GM21447 (cell line): Measurements from ENCODE around the gene TLR9.
"Not testable (repeated sequence)": the region's sequence is repeated elsewhere in the genome, so short reads cannot be mapped to it uniquely, and the experiment has no call there.

Source experiments
- ATAC-seq: cut with Tn5 transposase; IDR thresholded peaks from one replicate; pipeline ENCODE4 v1.9.1; 2021; ENCODE audit not compliant: unreplicated experiment

Gene TLR9, protein sequence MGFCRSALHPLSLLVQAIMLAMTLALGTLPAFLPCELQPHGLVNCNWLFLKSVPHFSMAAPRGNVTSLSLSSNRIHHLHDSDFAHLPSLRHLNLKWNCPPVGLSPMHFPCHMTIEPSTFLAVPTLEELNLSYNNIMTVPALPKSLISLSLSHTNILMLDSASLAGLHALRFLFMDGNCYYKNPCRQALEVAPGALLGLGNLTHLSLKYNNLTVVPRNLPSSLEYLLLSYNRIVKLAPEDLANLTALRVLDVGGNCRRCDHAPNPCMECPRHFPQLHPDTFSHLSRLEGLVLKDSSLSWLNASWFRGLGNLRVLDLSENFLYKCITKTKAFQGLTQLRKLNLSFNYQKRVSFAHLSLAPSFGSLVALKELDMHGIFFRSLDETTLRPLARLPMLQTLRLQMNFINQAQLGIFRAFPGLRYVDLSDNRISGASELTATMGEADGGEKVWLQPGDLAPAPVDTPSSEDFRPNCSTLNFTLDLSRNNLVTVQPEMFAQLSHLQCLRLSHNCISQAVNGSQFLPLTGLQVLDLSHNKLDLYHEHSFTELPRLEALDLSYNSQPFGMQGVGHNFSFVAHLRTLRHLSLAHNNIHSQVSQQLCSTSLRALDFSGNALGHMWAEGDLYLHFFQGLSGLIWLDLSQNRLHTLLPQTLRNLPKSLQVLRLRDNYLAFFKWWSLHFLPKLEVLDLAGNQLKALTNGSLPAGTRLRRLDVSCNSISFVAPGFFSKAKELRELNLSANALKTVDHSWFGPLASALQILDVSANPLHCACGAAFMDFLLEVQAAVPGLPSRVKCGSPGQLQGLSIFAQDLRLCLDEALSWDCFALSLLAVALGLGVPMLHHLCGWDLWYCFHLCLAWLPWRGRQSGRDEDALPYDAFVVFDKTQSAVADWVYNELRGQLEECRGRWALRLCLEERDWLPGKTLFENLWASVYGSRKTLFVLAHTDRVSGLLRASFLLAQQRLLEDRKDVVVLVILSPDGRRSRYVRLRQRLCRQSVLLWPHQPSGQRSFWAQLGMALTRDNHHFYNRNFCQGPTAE

DNA sequence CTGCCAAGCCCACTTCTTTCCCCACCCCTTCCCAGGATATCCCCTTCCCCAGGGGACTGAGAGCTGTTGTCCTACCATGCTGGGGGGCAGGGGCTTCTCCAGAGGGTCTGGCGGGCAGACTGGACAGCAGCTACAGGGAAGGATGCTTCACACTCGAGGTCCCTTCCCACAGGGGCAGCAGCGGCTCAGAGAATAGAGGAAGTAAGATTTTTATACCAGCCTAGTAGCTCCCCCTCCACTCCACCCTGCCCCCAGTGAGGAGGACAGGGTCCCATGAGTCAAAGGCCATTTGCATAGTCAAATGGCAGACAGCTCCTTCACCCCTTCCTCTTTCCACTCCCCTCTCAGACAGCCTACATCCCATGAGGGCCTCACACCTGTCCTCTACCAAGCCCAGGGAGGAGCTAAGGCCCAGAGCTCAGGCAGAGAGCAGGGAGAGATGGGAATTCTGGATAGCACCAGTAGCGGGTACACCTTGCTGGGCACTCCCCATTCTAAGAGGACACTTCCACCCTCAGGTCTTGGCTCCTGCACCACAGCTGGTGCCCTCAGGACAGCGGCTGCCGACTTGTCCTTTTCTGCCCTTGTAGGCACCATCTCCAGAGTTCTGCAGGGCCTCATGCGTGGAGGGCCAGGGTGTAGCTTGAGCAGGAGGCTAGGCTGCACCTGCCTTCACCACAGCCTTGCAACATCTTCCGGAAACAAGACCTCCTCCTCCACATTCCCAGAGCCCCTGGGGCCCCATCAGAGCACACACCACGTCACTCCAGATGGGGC, at the start of gene TLR9:
TLR9 (minus strand) TSS at position 194 of the 777 bp plus-strand sequence; CDS start at position 78, 116 bp downstream.
- ATAC-seq, result peak; percentile 86

DNA sequence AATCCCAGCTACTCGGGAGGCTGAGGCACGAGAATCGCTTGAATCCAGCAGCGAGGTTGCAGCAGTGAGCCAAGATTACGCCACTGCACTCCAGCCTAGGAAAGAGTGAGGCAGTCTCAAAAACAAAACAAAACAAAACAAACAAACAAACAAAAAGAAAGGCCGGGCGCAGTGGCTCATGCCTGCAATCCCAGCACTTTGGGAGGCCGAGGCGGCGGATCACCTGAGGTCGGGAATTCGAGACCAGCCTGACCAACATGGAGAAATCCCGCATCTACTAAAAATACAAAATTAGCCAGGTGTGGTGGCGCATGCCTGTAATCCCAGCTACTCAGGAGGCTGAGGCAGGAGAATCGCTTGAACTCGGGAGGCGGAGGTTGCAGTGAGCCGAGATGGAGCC, 49.3 kb upstream of the TLR9 start:
- ATAC-seq, result not testable (repeated sequence)

DNA sequence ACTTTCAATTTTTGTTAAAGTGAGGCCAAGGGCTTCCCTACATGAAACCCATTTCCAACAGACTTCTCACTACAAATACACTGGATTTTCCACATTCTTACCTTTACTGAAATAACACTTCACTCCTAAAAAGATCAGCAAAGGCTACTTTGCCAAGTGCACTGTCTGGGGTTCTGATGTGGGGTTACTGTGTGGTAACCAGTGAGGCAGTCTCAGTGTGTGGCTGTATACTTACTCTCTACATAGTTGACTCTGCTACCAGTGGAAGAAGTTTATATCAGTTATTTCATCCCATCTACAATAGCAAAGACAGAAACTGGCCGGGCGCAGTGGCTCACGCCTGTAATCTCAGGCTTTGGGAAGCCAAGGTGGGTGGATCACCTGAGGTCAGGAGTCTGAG, 47.4 kb upstream of the TLR9 start:
- ATAC-seq, result no peak

GRCh38 chr3:52272172-52272571, 46.7 kb upstream of the TLR9 start:
- not testable (repeated sequence) for ATAC-seq

DNA sequence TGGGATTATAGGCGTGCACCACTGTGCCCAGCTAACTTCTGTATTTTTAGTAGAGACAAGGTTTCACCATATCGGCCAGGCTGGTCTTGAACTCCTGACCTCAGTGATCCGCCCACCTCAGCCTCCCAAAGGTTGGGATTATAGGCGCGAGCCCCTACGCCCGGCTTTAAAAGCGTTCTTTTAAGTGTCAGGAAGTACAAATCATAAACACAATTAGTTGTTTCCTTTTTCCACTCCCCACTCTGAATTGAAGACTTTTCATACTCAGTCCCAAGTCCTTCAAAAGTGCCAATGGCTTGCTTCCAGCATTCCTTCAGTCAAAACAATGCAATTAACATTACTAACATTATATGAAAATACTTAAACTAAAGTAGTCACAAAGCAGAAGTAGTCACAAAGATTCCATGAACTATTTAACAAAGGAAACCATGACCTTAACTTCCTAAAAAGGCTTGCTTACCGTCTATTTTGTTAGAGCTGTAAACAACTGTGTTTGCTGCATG, 44.9 kb upstream of the TLR9 start:
- ATAC-seq, result no peak

DNA sequence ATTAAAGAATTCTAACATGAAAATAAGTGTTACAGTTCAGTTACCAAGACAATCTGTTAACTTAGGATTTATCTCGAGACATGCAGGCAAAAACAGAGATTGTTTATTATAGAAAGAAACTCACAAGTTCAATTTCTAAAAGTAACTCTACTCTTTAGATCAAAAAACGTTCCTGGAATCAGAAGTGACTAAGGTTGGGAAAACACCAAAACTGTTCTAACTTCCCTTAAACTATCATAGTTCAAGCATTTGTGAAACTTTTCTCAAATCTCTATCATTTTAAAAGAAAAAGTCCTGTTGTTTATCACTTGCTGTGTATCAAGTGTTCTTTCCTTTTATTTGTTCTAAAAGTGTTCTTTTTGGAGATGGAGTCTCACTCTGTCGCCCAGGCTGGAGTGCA, 44.3 kb upstream of the TLR9 start:
- no peak for ATAC-seq

DNA sequence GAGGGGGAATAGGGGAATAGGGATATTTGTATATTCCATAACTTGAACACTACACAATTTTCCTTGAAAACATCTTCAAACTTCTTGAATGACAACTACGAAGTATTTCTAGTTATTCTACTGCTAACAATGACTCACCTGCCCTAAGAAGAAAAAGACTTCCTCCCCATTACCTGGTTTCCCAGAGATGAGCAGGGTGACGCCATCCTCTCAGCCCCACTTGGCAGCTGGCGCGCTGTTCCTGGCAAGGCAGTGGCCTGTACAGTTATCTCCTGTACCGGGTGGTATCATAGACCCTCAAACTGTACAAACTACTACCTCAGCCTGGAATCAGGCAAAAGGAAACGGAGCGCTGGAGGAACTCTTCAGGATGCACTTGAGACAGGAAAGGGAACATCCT, 42.6 kb upstream of the TLR9 start:
- ATAC-seq, result no peak

- ATAC-seq, result no peak
These were observed 39.9 kb upstream of the TLR9 start for GRCh38 chr3:52265387-52265786.

GRCh38 chr3:52262447-52262846, 37.0 kb upstream of the TLR9 start:
- no peak for ATAC-seq

DNA sequence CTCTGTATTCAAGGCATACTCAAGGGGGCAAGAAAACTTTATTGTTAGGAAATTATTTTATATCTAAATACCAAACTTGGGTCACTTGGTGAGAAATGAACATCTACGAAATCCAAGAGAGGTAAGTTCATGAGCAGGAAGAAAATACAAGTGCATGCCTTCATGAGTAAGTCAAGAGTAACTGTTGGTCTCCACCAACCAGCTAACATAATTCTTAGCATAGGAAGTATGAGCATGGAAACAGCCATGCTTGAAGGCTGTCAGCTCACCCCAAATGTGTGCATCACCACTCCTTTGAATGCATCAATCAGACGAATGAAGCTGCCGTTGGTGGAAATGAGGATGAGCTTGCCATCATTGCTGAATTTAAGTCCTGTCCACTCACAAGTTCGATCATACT, 34.0 kb upstream of the TLR9 start:
- no peak for ATAC-seq

- ATAC-seq, result no peak
These were observed 33.6 kb upstream of the TLR9 start for GRCh38 chr3:52259035-52259434.

DNA sequence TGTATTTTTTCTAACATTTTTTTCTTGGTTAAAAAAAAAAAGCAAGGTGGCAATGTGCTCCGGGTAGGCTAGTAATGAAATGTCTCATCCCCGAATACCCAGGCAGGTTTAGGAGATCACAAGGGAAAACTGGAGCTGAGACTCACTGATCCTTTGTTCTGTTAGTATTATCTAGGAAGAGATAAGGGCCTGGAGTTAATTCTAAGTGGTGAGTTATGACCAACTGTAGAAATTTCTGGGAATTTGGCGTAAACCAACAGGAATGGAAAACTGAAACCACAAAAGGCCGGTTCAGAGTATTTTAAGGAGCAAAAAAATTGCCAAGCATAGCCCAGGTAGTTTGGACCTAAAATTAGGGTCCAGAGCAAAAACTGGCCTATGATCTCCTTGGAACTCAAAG, 32.5 kb upstream of the TLR9 start:
- ATAC-seq, result no peak

GRCh38 chr3:52256622-52257021, 31.2 kb upstream of the TLR9 start:
- no peak for ATAC-seq

DNA sequence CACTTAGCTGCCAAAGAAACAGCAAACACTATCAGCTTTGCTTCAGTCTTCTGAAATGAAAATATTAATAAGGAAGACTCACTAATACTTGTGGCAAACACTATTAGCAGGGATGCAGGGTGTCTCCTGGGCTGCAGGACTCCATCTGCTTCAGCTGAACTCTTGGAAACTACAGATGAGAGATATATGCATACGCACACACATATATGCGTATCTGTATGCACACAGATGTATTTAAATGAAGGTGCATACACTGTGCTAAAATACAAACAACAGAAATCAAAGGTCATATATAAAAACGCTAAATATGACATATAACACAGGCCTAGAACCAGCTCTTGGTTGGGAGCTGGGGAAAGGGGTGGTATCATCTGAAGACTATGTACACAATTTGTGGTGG, 30.7 kb upstream of the TLR9 start:
- no peak for ATAC-seq

GRCh38 chr3:52254608-52255007, 29.2 kb upstream of the TLR9 start:
- no peak for ATAC-seq

DNA sequence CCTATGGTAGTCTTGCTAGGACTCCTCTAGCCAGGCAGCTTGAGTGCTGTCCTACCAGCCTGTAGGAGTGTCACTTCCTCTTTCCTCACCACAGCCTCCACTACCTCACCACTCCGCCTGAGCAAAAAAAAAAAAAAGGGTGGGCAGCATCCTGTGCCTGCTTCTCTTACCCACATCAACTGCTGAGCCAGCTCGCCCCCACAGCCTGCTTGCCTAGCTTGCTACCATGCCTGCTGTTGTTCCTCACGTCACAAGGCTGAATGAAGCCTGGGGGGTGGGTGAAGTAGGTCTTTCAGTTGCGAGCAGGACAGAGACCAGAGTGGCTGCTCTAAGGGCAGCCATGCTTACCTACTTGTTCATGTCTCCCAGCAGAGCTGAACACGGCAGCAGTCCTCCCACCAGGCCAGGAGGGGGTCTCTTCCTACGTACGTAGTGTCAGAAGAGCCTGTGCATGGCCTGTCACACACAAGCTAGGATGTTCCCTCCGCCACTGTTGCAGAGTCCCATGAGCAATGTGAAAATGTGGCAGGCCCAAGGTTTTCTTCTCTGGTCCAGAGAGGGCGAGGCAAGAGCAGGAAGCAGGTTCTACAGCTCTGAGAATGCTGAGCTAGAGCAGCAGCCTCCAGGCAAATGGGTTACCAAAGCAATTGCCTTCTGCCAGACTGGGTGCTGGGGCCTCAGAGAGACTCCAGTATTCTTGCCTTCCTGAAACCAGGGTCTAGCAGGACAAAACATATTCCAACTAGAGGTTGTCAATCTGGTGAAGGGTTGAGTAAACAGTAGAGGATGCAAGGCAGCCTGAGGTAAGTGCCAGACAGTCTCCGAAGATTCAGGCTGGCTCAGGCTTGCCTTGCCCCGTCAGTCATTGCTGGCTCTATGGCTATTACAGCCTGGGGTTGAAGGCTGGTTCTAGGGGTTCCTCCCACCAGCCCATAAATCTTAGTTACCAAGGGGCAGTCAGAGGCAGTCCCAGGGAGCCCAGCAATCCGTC, 28.2 kb upstream of the TLR9 start:
- peak; percentile 92 for ATAC-seq

DNA sequence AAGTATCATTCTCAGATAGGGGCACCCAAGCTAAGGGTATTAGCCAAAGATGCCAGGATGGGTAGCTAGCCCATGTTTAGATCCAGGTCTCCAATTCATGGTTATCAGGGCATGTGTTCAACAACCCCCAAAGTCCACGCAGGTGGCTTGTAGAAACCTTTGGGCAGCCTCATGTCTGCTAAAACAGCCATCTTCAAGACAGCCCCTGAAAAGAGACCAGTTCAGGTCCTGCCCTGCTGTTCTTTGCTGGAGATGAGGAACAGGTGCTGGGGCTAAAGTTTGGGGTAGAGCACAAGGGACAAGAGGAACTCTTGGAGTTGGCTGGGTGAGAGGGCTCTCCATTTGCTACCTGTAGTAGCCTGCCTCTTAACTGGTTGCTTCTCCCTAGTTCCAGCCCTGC, 24.7 kb upstream of the TLR9 start:
- no peak for ATAC-seq

DNA sequence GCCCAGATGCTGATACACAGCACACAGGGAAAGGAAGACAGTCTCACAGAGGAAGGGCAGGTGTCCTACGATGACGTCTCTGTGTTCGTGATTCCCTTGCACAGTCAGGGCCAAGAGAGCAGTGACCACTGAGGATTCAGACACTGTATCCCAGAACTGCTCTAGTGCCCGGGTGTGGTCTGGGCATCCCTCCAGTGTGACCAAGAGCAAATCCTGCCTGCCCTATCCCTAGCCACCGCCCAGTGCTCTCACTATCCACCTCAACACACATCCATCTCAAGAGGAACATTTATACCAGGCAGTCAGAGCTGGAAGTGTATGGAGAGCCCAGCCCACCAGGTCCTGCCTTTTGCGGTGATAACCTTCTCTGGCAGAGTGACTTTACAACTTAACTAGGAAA, 24.2 kb upstream of the TLR9 start:
- ATAC-seq, result no peak

GRCh38 chr3:52248816-52249547, 23.5 kb upstream of the TLR9 start:
- ATAC-seq, result no peak
